GM23248 (cell line): ENCODE results near the gene SMARCC1.

Experiments used
- EZH2 ChIP-seq: fragments of 200-600 bp; sonication (generic); IDR thresholded peaks from 2 replicates; pipeline ENCODE4 v1.6.1; 2018; ENCODE audit warnings: antibody characterized with exemption, mild to moderate bottlenecking; ENCODE audit not compliant: insufficient read depth, poor library complexity, severe bottlenecking
- EZH2phosphoT487 ChIP-seq: fragments of 200-600 bp; sonication (generic); IDR thresholded peaks from 2 replicates; pipeline ENCODE4 v1.6.1; 2018; ENCODE audit warnings: antibody characterized with exemption, moderate library complexity, mild to moderate bottlenecking, low read depth; ENCODE audit not compliant: insufficient read depth

- no peak for TF ChIP-seq EZH2
- no peak for TF ChIP-seq EZH2phosphoT487
Observed at GRCh38 chr3:47666118-47666517, 115.6 kb downstream of the SMARCC1 start.
